Measurements from ENCODE around the gene VPS13A. TPM values are rescaled to one million over a fixed set of nuclear protein-coding genes. Genes with fewer than 3 reads are reported as not detected.

VPS13A gene
- total RNA-seq, 1 donor from 2014 or later = 29.3 TPM

DNA sequence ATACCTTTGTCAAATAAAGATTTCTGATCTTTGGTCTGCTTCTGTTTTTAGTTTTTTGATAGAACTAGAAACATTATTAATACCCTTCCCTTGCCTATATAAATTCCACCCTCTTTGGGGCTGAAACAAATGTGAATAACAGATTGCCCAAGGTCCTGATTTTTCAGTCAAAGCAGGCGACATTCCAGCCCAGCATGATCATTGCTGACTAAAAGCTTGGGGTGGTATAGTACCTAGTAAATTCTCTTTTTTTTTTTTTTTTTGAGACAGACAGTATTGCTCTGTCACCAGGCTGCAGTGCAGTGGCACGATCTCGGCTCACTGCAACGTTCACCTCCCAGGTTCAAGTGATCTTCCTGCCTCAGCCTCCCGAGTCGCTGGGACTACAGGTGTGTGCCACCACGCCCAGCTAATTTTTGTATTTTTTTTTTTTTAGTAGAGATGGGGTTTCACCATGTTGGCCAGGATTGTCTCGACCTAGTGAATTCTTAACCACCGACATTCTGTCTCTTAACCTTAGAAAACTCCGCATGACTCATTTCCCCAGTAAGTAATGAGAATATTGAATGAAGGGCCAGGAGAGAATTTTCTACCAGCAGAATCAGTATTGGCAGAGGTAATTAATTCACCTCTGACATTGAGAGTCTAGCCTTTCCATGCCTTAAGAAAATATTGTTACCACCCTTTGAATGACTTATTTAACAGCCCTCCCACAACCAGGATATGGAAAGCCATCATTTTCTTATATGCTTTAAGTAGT, 244.4 kb downstream of the VPS13A start:
- no peak overlapping the region for H3K4me3 Mint-ChIP-seq
- H3K27ac Mint-ChIP-seq (ENCODE audit: unreplicated experiment) = no peak overlapping the region
- TF ChIP-seq, protein P1, sequence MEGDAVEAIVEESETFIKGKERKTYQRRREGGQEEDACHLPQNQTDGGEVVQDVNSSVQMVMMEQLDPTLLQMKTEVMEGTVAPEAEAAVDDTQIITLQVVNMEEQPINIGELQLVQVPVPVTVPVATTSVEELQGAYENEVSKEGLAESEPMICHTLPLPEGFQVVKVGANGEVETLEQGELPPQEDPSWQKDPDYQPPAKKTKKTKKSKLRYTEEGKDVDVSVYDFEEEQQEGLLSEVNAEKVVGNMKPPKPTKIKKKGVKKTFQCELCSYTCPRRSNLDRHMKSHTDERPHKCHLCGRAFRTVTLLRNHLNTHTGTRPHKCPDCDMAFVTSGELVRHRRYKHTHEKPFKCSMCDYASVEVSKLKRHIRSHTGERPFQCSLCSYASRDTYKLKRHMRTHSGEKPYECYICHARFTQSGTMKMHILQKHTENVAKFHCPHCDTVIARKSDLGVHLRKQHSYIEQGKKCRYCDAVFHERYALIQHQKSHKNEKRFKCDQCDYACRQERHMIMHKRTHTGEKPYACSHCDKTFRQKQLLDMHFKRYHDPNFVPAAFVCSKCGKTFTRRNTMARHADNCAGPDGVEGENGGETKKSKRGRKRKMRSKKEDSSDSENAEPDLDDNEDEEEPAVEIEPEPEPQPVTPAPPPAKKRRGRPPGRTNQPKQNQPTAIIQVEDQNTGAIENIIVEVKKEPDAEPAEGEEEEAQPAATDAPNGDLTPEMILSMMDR (conservative IDR thresholded peaks at IDR 0.05) = no peak

DNA sequence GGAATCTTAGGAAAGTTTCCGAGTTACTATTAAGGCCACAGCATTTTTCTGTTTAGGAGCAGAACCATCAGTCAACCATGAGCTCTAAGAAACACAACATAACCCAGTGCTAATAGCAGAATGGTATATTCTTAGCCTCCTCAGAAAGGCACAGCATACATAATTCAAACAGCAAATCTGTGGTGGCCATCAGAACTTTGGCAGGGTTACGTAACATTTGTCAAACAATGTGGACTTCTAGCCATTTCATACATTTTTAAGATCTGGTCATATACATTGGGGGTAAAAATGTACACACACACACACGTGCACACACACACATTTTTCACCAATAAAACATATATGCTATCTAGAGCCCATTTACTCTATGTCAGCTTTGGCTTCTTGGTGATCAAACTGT, 245.6 kb downstream of the VPS13A start:
- Mint-ChIP-seq H3K4me3 (no peak overlapping the region), H3K4me1 (no peaks in the 10 kb centered on the region)

More for the DNA sequence above, 244.4 kb downstream of the VPS13A start:
- Mint-ChIP-seq H3K27me3 (ENCODE audit: low read depth) (no peaks in the 10 kb centered on the region), H3K4me1 (no peaks in the 10 kb centered on the region), H3K9me3 (peaks cover 2% of the 10 kb centered on the region), H3K36me3 (ENCODE audit: low read depth) (no peaks in the 10 kb centered on the region)
- no peak for DNase-seq (ENCODE audit: low read depth, low spot score)

GRCh38 chr9:77423841-77424240, 246.5 kb downstream of the VPS13A start:
- no peak overlapping the region for H3K4me3 Mint-ChIP-seq
- H3K4me1 Mint-ChIP-seq = no peaks in the 10 kb centered on the region
- peaks cover 2% of the 10 kb centered on the region for H3K9me3 Mint-ChIP-seq
- H3K27ac Mint-ChIP-seq (ENCODE audit: unreplicated experiment) = no peak overlapping the region
- H3K36me3 Mint-ChIP-seq (ENCODE audit: low read depth) = no peaks in the 10 kb centered on the region
- no peaks in the 10 kb centered on the region for H3K27me3 Mint-ChIP-seq (ENCODE audit: low read depth)
- TF ChIP-seq, protein P1 (conservative IDR thresholded peaks at IDR 0.05) = no peak
- DNase-seq (ENCODE audit: low read depth, low spot score) = no peak

More for the DNA sequence above, 245.6 kb downstream of the VPS13A start:
- Mint-ChIP-seq H3K36me3 (ENCODE audit: low read depth) (no peaks in the 10 kb centered on the region), H3K27ac (ENCODE audit: unreplicated experiment) (no peak overlapping the region), H3K9me3 (peaks cover 2% of the 10 kb centered on the region), H3K27me3 (ENCODE audit: low read depth) (no peaks in the 10 kb centered on the region)
- TF ChIP-seq, protein P1 (conservative IDR thresholded peaks at IDR 0.05) = no peak
- no peak for DNase-seq (ENCODE audit: low read depth, low spot score)

- TF ChIP-seq, protein P1 (conservative IDR thresholded peaks at IDR 0.05) = no peak
- H3K36me3 Mint-ChIP-seq (ENCODE audit: low read depth) = no peaks in the 10 kb centered on the region
- no peak overlapping the region for H3K27ac Mint-ChIP-seq (ENCODE audit: unreplicated experiment)
- no peaks in the 10 kb centered on the region for H3K27me3 Mint-ChIP-seq (ENCODE audit: low read depth)
- peaks cover 2% of the 10 kb centered on the region for H3K9me3 Mint-ChIP-seq
- H3K4me1 Mint-ChIP-seq = no peaks in the 10 kb centered on the region
- H3K4me3 Mint-ChIP-seq = no peak overlapping the region
- DNase-seq (ENCODE audit: low read depth, low spot score) = no peak
Observed at GRCh38 chr9:77424993-77425392, 247.7 kb downstream of the VPS13A start.

DNA sequence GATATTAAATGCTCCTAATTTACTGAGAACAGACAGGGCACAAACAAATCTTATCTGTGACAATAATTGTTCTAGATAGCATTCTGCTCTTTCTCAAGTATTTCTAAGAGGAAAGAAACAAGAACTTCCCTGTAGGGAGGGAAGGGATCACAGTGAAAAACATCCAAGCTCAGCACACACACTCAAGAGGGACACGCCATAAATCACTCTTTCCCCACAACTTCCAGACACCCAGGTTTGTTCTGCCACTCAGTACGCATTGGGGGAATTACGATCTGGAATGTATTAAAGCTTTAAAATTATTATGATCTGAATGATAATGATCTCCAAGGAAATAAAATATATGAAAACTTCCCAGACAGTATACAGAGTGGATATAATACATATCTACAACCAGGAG, 249.4 kb downstream of the VPS13A start:
- Mint-ChIP-seq H3K36me3 (ENCODE audit: low read depth) (no peaks in the 10 kb centered on the region), H3K27me3 (ENCODE audit: low read depth) (no peaks in the 10 kb centered on the region), H3K9me3 (peaks cover 2% of the 10 kb centered on the region), H3K27ac (ENCODE audit: unreplicated experiment) (no peak overlapping the region), H3K4me3 (no peak overlapping the region), H3K4me1 (no peaks in the 10 kb centered on the region)
- DNase-seq (ENCODE audit: low read depth, low spot score) = no peak
- TF ChIP-seq, protein P1 (conservative IDR thresholded peaks at IDR 0.05) = no peak
